Activated T-cell treated with anti-CD3 and anti-CD28 coated beads, Interleukin-2, amount 50 U/mL, for 24 hours (primary cell): ENCODE data around the gene AXIN1.
"Not testable (repeated sequence)": the region's sequence is repeated elsewhere in the genome, so short reads cannot be mapped to it uniquely, and the experiment has no call there.

ENCODE experiments used
- DNase-seq: peaks from one replicate; pipeline ENCODE4 v3.0.0-alpha.2; 2020
- H3K27ac Mint-ChIP-seq: 2 replicates; pipeline ENCODE4 v1.8.0; 2020; ENCODE audit warnings: mild to moderate bottlenecking, mixed read lengths
- H3K27me3 Mint-ChIP-seq: 2 replicates; pipeline ENCODE4 v1.8.0; 2020; ENCODE audit warnings: mixed read lengths
- H3K36me3 Mint-ChIP-seq: 2 replicates; pipeline ENCODE4 v1.8.0; 2020; ENCODE audit warnings: low read depth, mixed read lengths
- H3K4me1 Mint-ChIP-seq: 2 replicates; pipeline ENCODE4 v1.8.0; 2020; ENCODE audit warnings: low read depth, mixed read lengths
- H3K4me3 Mint-ChIP-seq: 2 replicates; pipeline ENCODE4 v1.8.0; 2020; ENCODE audit warnings: mild to moderate bottlenecking, moderate library complexity, mixed read lengths
- H3K9me3 Mint-ChIP-seq: 2 replicates; pipeline ENCODE4 v1.8.0; 2020; ENCODE audit warnings: mixed read lengths

The AXIN1 gene

DNA sequence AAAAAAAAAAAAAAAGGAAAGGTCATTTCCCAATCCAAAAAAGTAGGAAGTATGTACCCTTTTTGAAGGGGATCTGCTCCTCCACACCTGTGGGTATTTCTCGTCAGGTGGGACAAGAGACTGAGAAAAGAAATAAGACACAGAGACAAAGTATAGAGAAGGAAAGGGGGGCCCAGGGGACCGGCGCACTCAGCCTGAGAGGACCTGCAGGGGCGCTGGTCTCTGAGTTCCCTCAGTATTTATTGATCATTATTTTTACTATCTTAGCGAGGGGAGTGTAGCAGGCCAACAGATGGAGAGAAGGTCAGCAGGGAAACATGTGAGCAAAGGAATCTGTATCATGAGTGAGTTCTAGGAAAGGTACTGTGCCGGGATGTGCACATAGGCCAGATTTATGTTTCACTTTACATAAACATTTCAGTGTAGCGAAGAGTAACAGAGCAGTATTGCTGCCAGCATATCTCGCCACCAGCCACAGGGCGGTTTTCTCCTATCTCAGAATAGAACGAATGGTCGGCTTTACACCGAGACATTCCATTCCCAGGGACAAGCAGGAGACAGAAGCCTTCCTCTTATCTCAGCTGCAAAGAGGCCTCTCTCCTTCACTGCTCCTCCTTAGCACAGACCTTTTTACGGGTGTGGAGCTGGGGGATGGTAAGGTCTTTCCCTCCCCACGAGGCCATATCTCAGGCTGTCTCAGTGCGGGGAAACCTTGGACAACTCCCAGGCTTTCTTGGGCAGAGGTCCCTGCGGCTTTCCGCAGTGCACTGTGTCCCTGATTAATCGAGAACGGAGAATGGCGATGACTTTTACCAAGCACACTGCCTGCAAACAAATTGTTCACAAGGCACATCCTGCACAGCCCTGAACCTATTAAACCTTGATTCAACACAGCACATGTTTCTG is 35.5 kb upstream of the AXIN1 start:
- not testable (repeated sequence) for H3K9me3 Mint-ChIP-seq, H3K27ac Mint-ChIP-seq, DNase-seq, H3K4me3 Mint-ChIP-seq, H3K36me3 Mint-ChIP-seq, H3K27me3 Mint-ChIP-seq
- H3K4me1 Mint-ChIP-seq: peaks cover 24% of the 10 kb centered on the region

DNA sequence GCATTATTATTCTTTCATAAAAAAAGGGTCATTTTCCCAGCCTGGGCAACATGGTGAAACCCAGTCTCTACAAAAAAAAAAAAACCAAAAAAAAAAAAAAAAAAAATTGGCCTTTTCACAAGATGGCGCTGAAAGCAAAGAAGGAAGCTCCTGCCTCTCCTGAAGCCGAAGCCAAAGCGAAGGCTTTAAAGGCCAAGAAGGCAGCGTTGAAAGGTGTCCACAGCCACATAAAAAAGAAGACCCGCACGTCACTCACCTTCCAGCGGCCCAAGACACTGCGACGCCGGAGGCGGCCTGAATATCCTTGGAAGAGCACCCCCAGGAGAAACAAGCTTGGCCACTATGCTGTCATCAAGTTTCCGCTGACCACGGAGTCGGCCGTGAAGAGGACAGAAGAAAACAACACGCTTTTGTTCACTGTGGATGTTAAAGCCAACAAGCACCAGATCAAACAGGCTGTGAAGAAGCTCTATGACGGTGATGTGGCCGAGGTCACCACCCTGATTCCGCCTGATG is 34.2 kb upstream of the AXIN1 start:
- no peak overlapping the region for H3K4me3 Mint-ChIP-seq
- peaks cover 17% of the 10 kb centered on the region for H3K4me1 Mint-ChIP-seq

DNA sequence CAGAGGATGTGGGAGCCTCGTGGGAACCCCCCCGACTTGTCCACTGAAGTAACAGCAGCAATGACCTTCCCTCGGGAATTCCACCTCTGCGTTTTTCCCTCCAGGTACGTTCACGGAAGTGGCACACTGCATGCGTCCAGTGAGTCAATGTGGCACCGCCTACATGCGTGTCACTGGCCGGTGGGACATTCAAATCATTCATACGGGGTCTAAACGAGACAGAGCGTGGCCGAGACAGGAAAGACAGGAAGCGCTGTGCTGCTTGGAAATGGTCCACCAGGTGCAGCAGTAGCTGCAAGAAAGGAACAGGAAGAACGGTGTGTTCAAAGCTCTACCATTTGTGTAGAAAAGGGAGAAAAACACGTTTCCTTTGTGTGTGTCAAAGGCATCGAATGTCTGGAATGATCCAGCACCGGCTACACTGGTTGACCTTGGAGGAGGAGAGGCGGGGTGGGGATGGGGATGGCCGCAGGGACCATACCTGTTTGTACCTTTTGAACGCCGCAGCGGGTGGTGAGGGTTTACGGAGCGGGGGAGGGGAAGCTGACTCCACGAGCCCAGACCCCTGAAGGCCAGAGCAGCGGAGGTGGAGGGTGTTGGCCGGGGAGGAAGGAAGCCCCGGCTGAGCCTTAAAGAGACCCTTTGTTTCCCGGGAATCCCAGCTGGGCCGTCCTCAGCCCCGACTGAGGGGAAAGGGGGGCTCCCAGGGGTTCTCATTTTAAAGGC is 31.0 kb upstream of the AXIN1 start:
- no peaks in the 10 kb centered on the region for H3K27me3 Mint-ChIP-seq
- H3K4me3 Mint-ChIP-seq: peak overlapping the region; percentile 81
- DNase-seq: peak; percentile 65
- no peaks in the 10 kb centered on the region for H3K36me3 Mint-ChIP-seq
- no peaks in the 10 kb centered on the region for H3K9me3 Mint-ChIP-seq
- H3K4me1 Mint-ChIP-seq: peaks cover 26% of the 10 kb centered on the region
- peak overlapping the region; percentile 76 for H3K27ac Mint-ChIP-seq

More for the DNA sequence above, 34.2 kb upstream of the AXIN1 start:
- Mint-ChIP-seq H3K27me3 (no peaks in the 10 kb centered on the region), H3K9me3 (no peaks in the 10 kb centered on the region), H3K27ac (no peak overlapping the region), H3K36me3 (no peaks in the 10 kb centered on the region)
- DNase-seq: no peak

DNA sequence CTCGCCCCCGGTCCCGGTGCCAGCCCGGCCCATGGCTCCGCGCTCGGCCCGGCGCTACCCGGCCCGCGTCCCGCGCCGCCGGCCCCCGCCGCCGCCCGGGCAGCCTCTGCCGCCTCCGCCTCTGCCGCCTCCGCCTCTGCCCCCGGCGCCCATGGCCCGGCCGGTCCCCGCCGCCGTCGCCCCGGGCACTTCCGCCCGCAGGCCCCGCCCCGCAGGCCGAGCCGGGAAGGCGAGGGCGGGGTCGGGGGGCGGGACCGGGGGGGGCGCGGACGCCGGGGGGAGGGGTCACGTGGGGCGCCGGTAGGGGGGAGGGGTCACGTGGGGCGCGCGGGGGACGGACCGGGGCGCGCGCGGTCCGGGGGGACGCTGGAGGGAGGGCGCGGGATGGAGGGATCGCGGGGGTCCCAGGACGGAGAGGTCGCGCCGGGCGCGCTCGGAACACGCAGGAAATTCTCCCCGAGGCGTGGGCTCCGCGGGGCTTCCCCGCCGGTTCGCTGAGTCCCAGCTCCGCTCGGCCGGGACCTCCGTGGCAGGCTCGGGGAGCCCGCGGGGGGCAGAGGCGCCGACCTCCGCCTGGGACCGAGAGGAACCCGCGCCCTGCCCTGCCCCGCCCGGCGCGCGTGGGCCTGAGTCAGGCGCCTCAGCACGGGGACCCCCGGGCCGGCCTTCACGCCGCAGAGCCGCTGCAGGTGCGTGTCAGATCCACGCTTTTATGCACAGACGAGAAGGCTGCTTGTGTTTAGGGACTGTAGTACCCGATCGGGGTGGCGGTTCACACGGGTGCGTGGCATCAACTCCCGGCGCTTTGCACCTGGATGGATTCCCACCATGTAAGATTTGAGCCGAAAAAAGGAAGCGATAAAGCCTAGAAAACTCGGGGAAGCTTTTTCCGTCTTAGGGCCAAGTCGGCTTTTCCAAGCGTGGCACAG is 29.5 kb upstream of the AXIN1 start, which contains the start of gene PGAP6:
TSS of gene PGAP6 (minus strand) at position 190 of the 929 bp plus-strand sequence. CDS start at position 33, 157 bp downstream.
- DNase-seq: peak; percentile 77
- no peaks in the 10 kb centered on the region for H3K36me3 Mint-ChIP-seq
- peak within 1 kb of the TSS; percentile 82 for H3K27ac Mint-ChIP-seq
- peaks cover 27% of the 10 kb centered on the region for H3K4me1 Mint-ChIP-seq
- peak within 1 kb of the TSS; percentile 81 for H3K4me3 Mint-ChIP-seq
- H3K27me3 Mint-ChIP-seq: no peaks in the 10 kb centered on the region
- no peaks in the 10 kb centered on the region for H3K9me3 Mint-ChIP-seq

DNA sequence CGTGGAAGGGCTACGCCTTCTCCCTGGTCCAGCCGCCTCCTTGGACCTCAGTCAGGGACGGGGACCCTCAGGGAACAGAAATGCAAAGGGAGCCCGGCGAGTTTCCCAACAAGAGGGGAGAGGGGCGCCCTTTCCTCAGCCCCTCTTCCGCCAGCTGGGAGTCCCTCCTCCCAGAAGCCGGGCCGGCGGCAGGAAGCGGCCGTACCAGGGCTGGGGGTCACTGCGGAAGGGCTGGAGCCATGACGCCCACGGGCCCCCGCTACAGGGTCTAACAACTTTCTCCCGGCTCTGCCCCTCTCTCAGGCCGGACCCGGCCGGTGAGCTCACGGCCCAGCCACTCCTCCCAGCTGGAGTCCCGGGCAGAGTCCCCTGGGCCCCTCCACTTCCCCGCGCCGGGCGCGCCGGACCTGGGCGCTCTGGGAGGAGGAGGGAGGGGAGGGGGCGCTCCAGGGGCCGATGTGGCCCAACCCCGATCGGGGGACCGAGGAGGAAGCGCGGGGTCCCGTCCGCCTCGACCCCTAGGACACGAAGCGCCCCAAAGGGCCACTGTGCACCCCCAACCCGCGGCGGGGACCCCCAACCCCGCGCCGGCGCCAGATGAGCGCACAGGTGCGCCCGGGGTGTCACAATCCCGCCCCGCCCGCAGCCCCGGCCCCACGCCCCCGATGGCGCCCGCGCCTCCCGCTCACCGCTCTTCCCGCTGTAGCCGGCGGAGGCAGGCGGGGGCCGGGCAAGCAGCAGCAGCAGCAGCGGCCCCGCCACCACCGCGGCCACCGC is 28.7 kb upstream of the AXIN1 start:
- H3K9me3 Mint-ChIP-seq: no peaks in the 10 kb centered on the region
- H3K27ac Mint-ChIP-seq: peak overlapping the region; percentile 50
- H3K27me3 Mint-ChIP-seq: no peaks in the 10 kb centered on the region
- H3K36me3 Mint-ChIP-seq: peaks cover 2% of the 10 kb centered on the region
- peaks cover 27% of the 10 kb centered on the region for H3K4me1 Mint-ChIP-seq
- no peak for DNase-seq
- H3K4me3 Mint-ChIP-seq: peak overlapping the region; percentile 78

DNA sequence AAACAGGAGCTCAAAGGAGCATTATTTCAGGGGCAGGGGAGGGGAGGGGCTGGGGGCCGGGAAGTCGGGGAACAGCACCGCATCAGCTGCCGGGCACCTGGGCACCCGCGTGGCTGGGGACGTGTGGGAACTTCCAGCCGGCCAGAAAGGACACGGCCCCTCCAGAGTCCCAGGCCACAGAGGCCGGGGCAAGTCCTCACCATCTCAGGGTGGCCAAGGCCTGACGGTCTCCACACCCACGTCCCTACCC is 28.2 kb upstream of the AXIN1 start:
- no peak for DNase-seq
- no peaks in the 10 kb centered on the region for H3K9me3 Mint-ChIP-seq
- H3K4me3 Mint-ChIP-seq: peak overlapping the region; percentile 78
- peak overlapping the region; percentile 50 for H3K27ac Mint-ChIP-seq
- no peaks in the 10 kb centered on the region for H3K27me3 Mint-ChIP-seq
- H3K36me3 Mint-ChIP-seq: peaks cover 5% of the 10 kb centered on the region
- peaks cover 27% of the 10 kb centered on the region for H3K4me1 Mint-ChIP-seq

DNA sequence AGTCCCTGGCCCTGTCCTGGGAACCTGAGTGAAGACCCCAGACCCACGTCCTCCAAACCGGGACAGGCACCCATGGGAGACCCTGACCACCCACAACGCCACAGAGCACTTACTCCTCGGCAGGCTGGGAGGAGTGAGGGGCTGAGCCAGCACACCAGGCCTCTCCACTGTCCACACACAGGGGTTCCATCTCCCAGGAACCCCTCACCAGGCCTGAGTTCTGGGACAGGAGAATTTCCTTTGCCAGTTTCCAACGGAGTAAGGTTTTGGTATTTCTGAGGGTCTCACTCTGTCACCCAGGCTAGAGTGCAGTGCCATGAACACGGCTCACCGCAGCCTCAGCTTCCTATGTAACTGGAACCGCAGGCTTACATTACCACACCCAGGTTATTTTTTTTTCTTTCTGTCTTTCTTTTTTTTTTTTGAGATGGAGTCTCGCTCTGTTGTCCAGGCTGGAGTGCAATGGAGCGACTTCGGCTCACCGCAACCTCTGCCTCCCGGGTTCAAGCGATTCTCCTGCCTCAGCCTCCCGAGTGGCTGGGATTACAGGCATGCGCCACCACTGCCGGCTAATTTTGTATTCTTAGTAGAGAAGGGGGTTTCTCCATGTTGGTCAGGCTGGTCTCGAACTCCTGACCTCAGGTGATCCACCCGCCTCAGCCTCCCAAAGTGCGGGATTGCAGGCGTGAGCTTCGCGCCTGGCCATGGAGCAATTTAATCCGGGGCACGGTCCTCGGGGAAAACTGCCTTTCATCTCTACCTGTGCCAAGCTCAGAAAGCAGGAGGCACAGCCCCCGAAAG is 27.6 kb upstream of the AXIN1 start:
- Mint-ChIP-seq H3K27me3 (no peaks in the 10 kb centered on the region), H3K4me3 (peak overlapping the region; percentile 78), H3K36me3 (peaks cover 6% of the 10 kb centered on the region), H3K4me1 (peaks cover 27% of the 10 kb centered on the region), H3K27ac (peak overlapping the region; percentile 71), H3K9me3 (no peaks in the 10 kb centered on the region)
- no peak for DNase-seq

DNA sequence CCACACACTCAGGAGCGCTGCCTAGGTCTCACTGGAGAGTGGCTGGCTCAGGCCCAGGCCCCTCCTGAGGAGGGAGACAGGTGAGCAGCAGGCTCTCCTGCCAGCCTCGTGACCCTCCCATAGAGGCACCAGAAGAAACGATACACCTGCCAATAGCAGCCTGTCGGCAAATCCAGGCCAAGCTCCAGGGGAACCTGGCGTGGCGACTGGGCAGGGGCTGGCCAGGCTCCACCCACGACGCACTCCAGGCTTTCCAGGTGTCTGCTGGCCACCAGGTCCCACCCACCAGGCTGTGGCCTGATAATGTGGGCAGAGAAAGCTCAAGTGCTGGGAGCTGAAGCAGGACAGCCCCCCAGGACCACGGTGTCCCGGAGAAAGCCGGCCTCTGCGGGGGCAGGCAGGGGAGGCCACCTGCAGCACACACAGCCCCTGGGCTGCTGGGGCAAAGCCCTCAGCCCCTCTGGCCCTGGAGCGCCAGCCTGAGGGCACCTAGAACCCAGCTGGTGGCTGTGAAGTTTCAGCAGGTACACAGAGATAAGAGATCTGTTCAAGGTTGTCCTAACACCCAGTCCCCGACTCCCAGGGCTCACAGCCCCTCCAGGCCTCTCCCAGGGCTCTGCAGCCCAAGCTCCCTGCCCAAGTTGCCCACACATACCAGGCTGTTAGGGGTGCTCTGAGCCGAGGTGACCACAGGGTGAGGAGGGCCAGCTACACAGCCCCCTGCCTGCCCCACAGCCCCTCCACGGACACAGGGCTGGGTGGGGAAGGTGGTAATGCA is 26.8 kb upstream of the AXIN1 start:
- peak overlapping the region; percentile 78 for H3K4me3 Mint-ChIP-seq
- peaks cover 10% of the 10 kb centered on the region for H3K36me3 Mint-ChIP-seq
- DNase-seq: no peak
- H3K4me1 Mint-ChIP-seq: peaks cover 27% of the 10 kb centered on the region
- no peaks in the 10 kb centered on the region for H3K9me3 Mint-ChIP-seq
- peak overlapping the region; percentile 71 for H3K27ac Mint-ChIP-seq
- no peaks in the 10 kb centered on the region for H3K27me3 Mint-ChIP-seq

DNA sequence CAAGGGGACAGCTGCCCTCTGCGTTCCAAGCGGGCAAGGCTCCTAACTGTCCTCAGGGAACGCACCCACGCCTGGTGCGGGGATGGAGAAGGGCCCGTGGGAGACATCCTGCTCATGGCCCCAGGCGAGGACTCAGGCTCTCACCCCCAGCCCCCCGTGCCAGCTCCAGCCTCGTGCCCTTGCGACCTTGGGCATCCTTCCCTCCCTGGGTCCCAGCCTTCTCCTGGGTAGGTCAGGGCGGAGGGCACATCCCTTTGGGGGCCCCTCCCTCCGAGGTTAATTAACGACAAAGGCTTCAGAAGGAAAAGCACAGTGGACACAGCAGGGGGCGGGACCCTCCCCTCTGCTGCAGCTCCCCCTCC is 26.3 kb upstream of the AXIN1 start:
- H3K4me3 Mint-ChIP-seq: no peak overlapping the region
- H3K36me3 Mint-ChIP-seq: peaks cover 16% of the 10 kb centered on the region
- no peak overlapping the region for H3K27ac Mint-ChIP-seq
- H3K27me3 Mint-ChIP-seq: no peaks in the 10 kb centered on the region
- no peak for DNase-seq
- H3K9me3 Mint-ChIP-seq: no peaks in the 10 kb centered on the region
- H3K4me1 Mint-ChIP-seq: peaks cover 27% of the 10 kb centered on the region

DNA sequence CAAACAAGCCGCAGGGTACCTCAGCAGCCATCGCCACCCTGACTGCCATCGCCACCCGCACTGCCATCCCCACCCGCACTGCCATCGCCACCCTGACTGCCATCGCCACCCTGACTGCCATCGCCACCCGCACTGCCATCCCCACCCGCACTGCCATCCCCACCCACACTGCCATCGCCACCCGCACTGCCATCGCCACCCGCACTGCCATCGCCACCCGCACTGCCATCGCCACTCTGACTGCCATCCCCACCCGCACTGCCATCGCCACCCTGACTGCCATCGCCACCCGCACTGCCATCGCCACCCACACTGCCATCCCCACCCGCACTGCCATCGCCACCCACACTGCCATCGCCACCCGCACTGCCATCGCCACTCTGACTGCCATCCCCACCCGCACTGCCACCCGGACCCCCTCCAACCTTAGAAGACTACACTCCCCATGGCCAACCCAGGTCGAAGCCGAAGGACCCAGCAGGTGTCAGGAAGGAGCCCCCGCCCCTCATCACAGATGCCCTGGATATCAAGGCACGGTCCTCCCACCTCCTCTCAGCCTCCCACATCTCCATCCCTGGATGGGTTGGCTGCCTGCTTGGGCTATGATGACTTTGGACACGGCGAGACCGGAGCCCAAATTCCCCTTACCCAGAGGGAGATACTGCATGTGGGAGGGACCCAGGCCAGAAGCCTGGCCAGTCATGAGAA is 25.7 kb upstream of the AXIN1 start:
- H3K9me3 Mint-ChIP-seq, H3K27ac Mint-ChIP-seq, H3K4me3 Mint-ChIP-seq, DNase-seq, H3K27me3 Mint-ChIP-seq: not testable (repeated sequence)
- Mint-ChIP-seq H3K4me1 (peaks cover 22% of the 10 kb centered on the region), H3K36me3 (peaks cover 22% of the 10 kb centered on the region)

DNA sequence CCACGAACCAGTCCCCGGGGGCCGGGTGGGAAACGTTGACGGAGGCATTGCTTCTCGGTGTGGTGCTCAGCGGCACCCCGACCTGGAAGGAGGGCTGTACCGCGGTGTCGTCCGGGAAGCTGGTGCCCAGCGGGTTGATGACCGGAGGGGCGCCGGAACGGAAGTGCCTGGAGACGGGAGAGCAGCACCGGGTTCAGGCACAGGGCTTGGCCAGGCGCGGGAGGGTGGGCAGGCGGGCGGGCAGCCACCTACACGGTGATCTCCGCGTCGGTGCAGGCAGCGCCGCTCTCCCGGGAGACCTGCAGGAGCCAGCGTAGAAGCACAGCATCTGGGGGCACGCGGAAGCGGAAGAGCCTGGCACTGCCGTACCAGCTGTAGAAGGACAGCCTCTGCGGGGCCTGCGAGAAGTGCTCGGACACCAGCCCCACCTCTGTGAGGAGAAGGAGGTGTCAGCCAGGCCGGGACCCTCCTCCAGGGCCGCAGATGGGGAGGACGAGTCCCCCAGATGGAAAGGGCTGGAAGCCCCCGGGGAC is 25.0 kb upstream of the AXIN1 start:
- Mint-ChIP-seq H3K27ac (no peak overlapping the region), H3K4me1 (peaks cover 15% of the 10 kb centered on the region), H3K27me3 (no peaks in the 10 kb centered on the region), H3K4me3 (no peak overlapping the region), H3K9me3 (no peaks in the 10 kb centered on the region), H3K36me3 (peaks cover 27% of the 10 kb centered on the region)
- no peak for DNase-seq

DNA sequence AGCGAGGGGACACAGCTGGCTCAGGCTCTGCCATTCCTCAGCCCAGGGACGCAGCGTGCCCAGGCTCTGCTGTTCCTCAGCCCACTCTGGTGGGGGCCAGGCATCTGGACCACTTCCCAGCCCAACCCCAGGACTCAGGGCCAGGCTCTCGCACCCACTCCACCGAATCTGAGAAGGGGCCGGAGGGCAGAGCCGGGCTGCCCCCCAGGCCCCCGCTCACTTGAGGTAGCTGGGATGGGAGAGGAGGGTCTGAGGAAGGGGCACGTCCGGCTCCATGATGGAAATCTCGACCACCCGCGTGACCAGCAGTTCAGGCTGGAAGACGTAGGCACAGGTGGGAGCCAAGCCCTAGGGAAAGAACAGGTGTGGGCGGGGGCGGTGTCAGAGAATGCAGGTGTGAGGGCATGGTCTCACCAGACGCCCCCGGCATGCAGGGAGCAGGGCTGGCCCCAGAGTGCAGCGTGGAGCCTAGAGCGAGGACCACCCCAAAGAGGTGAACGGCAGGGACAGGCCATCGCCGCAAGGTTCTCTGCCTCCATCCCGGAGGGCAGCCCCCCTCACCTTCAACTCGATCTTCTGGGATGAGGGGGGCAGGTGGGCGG is 24.4 kb upstream of the AXIN1 start:
- Mint-ChIP-seq H3K27ac (no peak overlapping the region), H3K36me3 (peaks cover 32% of the 10 kb centered on the region), H3K4me3 (no peak overlapping the region), H3K4me1 (peaks cover 13% of the 10 kb centered on the region), H3K27me3 (no peaks in the 10 kb centered on the region), H3K9me3 (no peaks in the 10 kb centered on the region)
- DNase-seq: no peak
